GM19438 (cell line): ENCODE measurements around the gene AMT.

Experiments
- ATAC-seq: cut with Tn5 transposase; IDR thresholded peaks from one replicate; pipeline ENCODE4 v1.9.1; 2021; ENCODE audit warnings: low read depth; ENCODE audit not compliant: unreplicated experiment

AMT gene

GRCh38 chr3:49422379-49423248 is at the start of gene AMT:
TSS of gene AMT (minus strand) at chr3:49422473. CDS start at chr3:49422450, 23 bp downstream.
- no peak for ATAC-seq

- ATAC-seq: peak; percentile 21
Measured at GRCh38 chr3:49470714-49471420, 48.6 kb upstream of the AMT start.

GRCh38 chr3:49469936-49470713 is 47.9 kb upstream of the AMT start, which contains the start of gene DAG1:
TSS of gene DAG1 (plus strand) at chr3:49470267. CDS start at chr3:49510535, 40,268 bp downstream.
- ATAC-seq: peak; percentile 76

- ATAC-seq: no peak
Measured at GRCh38 chr3:49469037-49469935, 47.0 kb upstream of the AMT start.

- ATAC-seq: no peak
Measured at GRCh38 chr3:49466085-49466484, 43.8 kb upstream of the AMT start.

GRCh38 chr3:49465270-49466034 is 43.2 kb upstream of the AMT start:
- no peak for ATAC-seq

GRCh38 chr3:49462222-49462621 is 39.9 kb upstream of the AMT start:
- no peak for ATAC-seq

GRCh38 chr3:49461443-49462171 is 39.3 kb upstream of the AMT start:
- no peak for ATAC-seq

GRCh38 chr3:49460956-49461355 is 38.7 kb upstream of the AMT start:
- no peak for ATAC-seq

GRCh38 chr3:49460188-49460890 is 38.1 kb upstream of the AMT start:
- no peak for ATAC-seq

- ATAC-seq: no peak
Measured at GRCh38 chr3:49456466-49456865, 34.2 kb upstream of the AMT start.

- ATAC-seq: no peak
Measured at GRCh38 chr3:49454898-49455681, 32.8 kb upstream of the AMT start.

GRCh38 chr3:49454458-49454857 is 32.2 kb upstream of the AMT start:
- ATAC-seq: no peak

GRCh38 chr3:49453621-49454020 is 31.3 kb upstream of the AMT start:
- ATAC-seq: no peak

GRCh38 chr3:49445391-49445790 is 23.1 kb upstream of the AMT start:
- no peak for ATAC-seq

GRCh38 chr3:49434731-49435130 is 12.5 kb upstream of the AMT start:
- no peak for ATAC-seq

GRCh38 chr3:49428752-49429080 is 6.4 kb upstream of the AMT start:
- ATAC-seq: peak; percentile 17
